Peyer's patch (tissue), 4 donors: Measurements from ENCODE around the gene PSMB9. TPM values are rescaled to one million over a fixed set of nuclear protein-coding genes. Genes with fewer than 3 reads are reported as not detected.

ENCODE experiments used
- DNase-seq, 3 donors: peaks; one replicate each; pipeline ENCODE4 v3.0.0-alpha.2; 2017 to 2019
- H3K27ac ChIP-seq, 4 donors: fragments of 200-600 bp; sonication (generic); one replicate each; pipeline ENCODE4 v1.5.1; 2016 to 2019
- H3K27me3 ChIP-seq, 2 donors: fragments of 200-600 bp; sonication (generic); one replicate each; pipeline ENCODE4 v1.5.1; 2019
- H3K36me3 ChIP-seq, 3 donors: fragments of 200-600 bp; sonication (generic); one replicate each; pipeline ENCODE4 v1.5.1; 2016 to 2019
- H3K4me1 ChIP-seq, 4 donors: fragments of 200-600 bp; sonication (generic); one replicate each; pipeline ENCODE4 v1.5.1; 2016 to 2019
- H3K4me3 ChIP-seq, 4 donors: fragments of 200-600 bp; sonication (generic); 1 replicate in 3 of 4; 2 replicates in 1 of 4; pipeline ENCODE4 v1.5.1; 2016 to 2019; ENCODE audit warnings: mild to moderate bottlenecking in 1 of 4
- H3K9me3 ChIP-seq, 4 donors: fragments of 200-600 bp; sonication (generic); one replicate each; pipeline ENCODE4 v1.5.1; 2016 to 2019; ENCODE audit warnings: mild to moderate bottlenecking in 1 of 4
- CTCF ChIP-seq, 6 experiments: fragments of 450-650 bp in 4 of 6; fragments of 200-600 bp in 2 of 6; sonication (generic) in 1 of 6; IDR thresholded peaks; one replicate each; pipeline ENCODE4 v1.5.1; 2017 to 2019; ENCODE audit warnings: antibody characterized with exemption in 6 of 6, mild to moderate bottlenecking in 3 of 6, moderate library complexity in 1 of 6
- POLR2A ChIP-seq, 2 donors: fragments of 450-650 bp; IDR thresholded peaks; one replicate each; pipeline ENCODE4 v1.5.1; 2017; ENCODE audit warnings: antibody characterized with exemption in 2 of 2, mild to moderate bottlenecking in 2 of 2, moderate library complexity in 2 of 2
- total RNA-seq, 4 donors: library from RNA; depleted of rRNA; stranded (reverse); fragments of >200 nt; gene quantifications; one replicate each; pipeline ENCODE4 v1.1.0, GENCODE V29; 2016

Gene PSMB9
- total RNA-seq, 4 donors from 2014 or later, result 53.5 to 124 (median 80.9) TPM

GRCh38 chr6:32840604-32841246 is 13.3 kb upstream of the PSMB9 start:
- H3K27me3 ChIP-seq, result no peaks in the 10 kb centered on the region
- no peak for DNase-seq
- H3K4me1 ChIP-seq, result peaks cover 4 to 44% (median 19%) of the 10 kb centered on the region in 4 donors
- no peak overlapping the region for H3K4me3 ChIP-seq
- no peak for TF ChIP-seq CTCF (IDR thresholded peaks at IDR 0.05)
- no peak for TF ChIP-seq POLR2A (IDR thresholded peaks at IDR 0.05)
- peak overlapping the region in 3 of 4 donors; percentile 17 to 92 (median 34) for H3K27ac ChIP-seq
- no peaks in the 10 kb centered on the region for H3K9me3 ChIP-seq
- peaks cover 0 to 38% (median 0%) of the 10 kb centered on the region in 3 donors for H3K36me3 ChIP-seq

GRCh38 chr6:32842021-32842650 is 11.9 kb upstream of the PSMB9 start:
- Histone ChIP-seq H3K9me3 (no peaks in the 10 kb centered on the region), H3K36me3 (peaks cover 0 to 47% (median 0%) of the 10 kb centered on the region in 3 donors), H3K27ac (peak overlapping the region in 3 of 4 donors; percentile 99 to 100 (median 99)), H3K4me1 (peaks cover 4 to 48% (median 19%) of the 10 kb centered on the region in 4 donors), H3K27me3 (no peaks in the 10 kb centered on the region), H3K4me3 (peak overlapping the region in 3 of 4 donors; percentile 64 to 92 (median 85))
- DNase-seq, result no peak
- TF ChIP-seq POLR2A (IDR thresholded peaks at IDR 0.05) (no peak), CTCF (IDR thresholded peaks at IDR 0.05) (no peak)

- TF ChIP-seq POLR2A (IDR thresholded peaks at IDR 0.05) (no peak), CTCF (IDR thresholded peaks at IDR 0.05) (no peak)
Measured at GRCh38 chr6:32842690-32843089, 11.3 kb upstream of the PSMB9 start.

GRCh38 chr6:32843331-32843978 is 10.5 kb upstream of the PSMB9 start:
- TF ChIP-seq CTCF (IDR thresholded peaks at IDR 0.05) (no peak), POLR2A (IDR thresholded peaks at IDR 0.05) (no peak)
- peaks cover 0 to 59% (median 0%) of the 10 kb centered on the region in 3 donors for H3K36me3 ChIP-seq
- H3K27me3 ChIP-seq, result no peaks in the 10 kb centered on the region
- DNase-seq, result peak in 1 of 3 donors; percentile 53
- peak overlapping the region; percentile 95 to 100 (median 99) for H3K27ac ChIP-seq
- H3K4me3 ChIP-seq, result peak overlapping the region; percentile 64 to 92 (median 85)
- no peaks in the 10 kb centered on the region for H3K9me3 ChIP-seq
- H3K4me1 ChIP-seq, result peaks cover 0 to 44% (median 14%) of the 10 kb centered on the region in 4 donors

More at GRCh38 chr6:32842690-32843089, 11.3 kb upstream of the PSMB9 start:
- Histone ChIP-seq H3K36me3 (peaks cover 0 to 51% (median 0%) of the 10 kb centered on the region in 3 donors), H3K27ac (peak overlapping the region; percentile 95 to 100 (median 99)), H3K27me3 (no peaks in the 10 kb centered on the region), H3K9me3 (no peaks in the 10 kb centered on the region), H3K4me1 (peaks cover 2 to 43% (median 15%) of the 10 kb centered on the region in 4 donors), H3K4me3 (peak overlapping the region; percentile 64 to 92 (median 85))
- no peak for DNase-seq

- DNase-seq, result peak; percentile 98 to 100 (median 99)
- H3K27ac ChIP-seq, result peak within 1 kb of the TSS; percentile 95 to 100 (median 99)
- H3K36me3 ChIP-seq, result peaks cover 0 to 67% (median 0%) of the 10 kb centered on the region in 3 donors
- H3K9me3 ChIP-seq, result no peaks in the 10 kb centered on the region
- no peaks in the 10 kb centered on the region for H3K27me3 ChIP-seq
- peaks cover 0 to 44% (median 13%) of the 10 kb centered on the region in 4 donors for H3K4me1 ChIP-seq
- peak within 1 kb of the TSS; percentile 64 to 92 (median 85) for H3K4me3 ChIP-seq
- TF ChIP-seq CTCF (IDR thresholded peaks at IDR 0.05) (peak in 3 of 6 experiments; percentile 24 to 39 (median 30)), POLR2A (IDR thresholded peaks at IDR 0.05) (peak; percentile 91 to 98)
Measured at GRCh38 chr6:32843979-32844838, 9.8 kb upstream of the PSMB9 start, which contains the start of gene PSMB8. TSS of gene PSMB8 (minus strand) at chr6:32844047. CDS start at chr6:32843996, 51 bp downstream.
